OCI-LY7 (cell line): Measurements from ENCODE around the gene C1orf87. TPM values are rescaled to one million over a fixed set of nuclear protein-coding genes. Genes with fewer than 3 reads are reported as not detected.

Experiments used
- BruUV-seq: library from RNA; stranded (reverse); fragments of 400-500 nt; replicated peaks from 2 replicates; lab custom pipeline; 2021; lab: Mats Ljungman, UMichigan
- CTCF ChIA-PET: fragments of 300-600 bp; sonication (Branson Sonifier 250); formaldehyde crosslinking; loops from one replicate; lab custom pipeline; 2022; ENCODE audit warnings: antibody characterized with exemption; ENCODE audit not compliant: unreplicated experiment; lab: Charles Lee
- POLR2A ChIA-PET: fragments of 300-600 bp; sonication (Branson Sonifier 250); formaldehyde crosslinking; loops from one replicate; lab custom pipeline; 2022; ENCODE audit warnings: antibody characterized with exemption; lab: Charles Lee
- DNase-seq: peaks from one replicate; pipeline ENCODE4 v3.0.0-alpha.2; 2015; ENCODE audit warnings: low spot score
- H2AFZ ChIP-seq: fragments of 200-600 bp; sonication (generic), shearing (Covaris generic); 2 replicates; pipeline ENCODE4 v1.6.1; 2014; ENCODE audit warnings: mild to moderate bottlenecking, antibody characterized with exemption, low read length, moderate library complexity
- H3K27ac ChIP-seq: fragments of 200-600 bp; sonication (generic); 2 replicates; pipeline ENCODE4 v1.5.1; 2014; ENCODE audit warnings: mixed run types, low read depth, mild to moderate bottlenecking, moderate library complexity, low read length, inconsistent platforms; ENCODE audit not compliant: poor library complexity, severe bottlenecking
- H3K36me3 ChIP-seq: fragments of 200-600 bp; sonication (generic); 2 replicates; pipeline ENCODE4 v1.6.1; 2014; ENCODE audit warnings: mild to moderate bottlenecking, antibody characterized with exemption, low read length, moderate library complexity, mixed read lengths; ENCODE audit not compliant: insufficient read depth
- H3K4me1 ChIP-seq: fragments of 200-600 bp; sonication (generic); 2 replicates; pipeline ENCODE4 v1.5.1; 2014; ENCODE audit warnings: mild to moderate bottlenecking, low read length; ENCODE audit not compliant: insufficient read depth, poor library complexity, severe bottlenecking
- H3K4me2 ChIP-seq: fragments of 200-600 bp; sonication (generic); 2 replicates; pipeline ENCODE4 v1.6.1; 2014; ENCODE audit warnings: mild to moderate bottlenecking, low read length
- H3K4me3 ChIP-seq: fragments of 200-600 bp; sonication (generic); 2 replicates; pipeline ENCODE4 v1.5.1; 2014; ENCODE audit warnings: mild to moderate bottlenecking, low read depth, low read length; ENCODE audit not compliant: poor library complexity, severe bottlenecking
- H3K79me2 ChIP-seq: fragments of 200-600 bp; sonication (generic); 2 replicates; pipeline ENCODE4 v1.6.1; 2016; ENCODE audit warnings: low read depth, mild to moderate bottlenecking, low read length, moderate library complexity, mixed read lengths; ENCODE audit not compliant: insufficient read depth
- H3K9me2 ChIP-seq: fragments of 200-600 bp; sonication (generic); 2 replicates; pipeline ENCODE4 v1.6.1; 2016; ENCODE audit warnings: mild to moderate bottlenecking, low read length, mixed read lengths; ENCODE audit not compliant: insufficient read depth
- H3K9me3 ChIP-seq: fragments of 200-600 bp; sonication (generic); 2 replicates; pipeline ENCODE4 v1.6.1; 2014; ENCODE audit warnings: mild to moderate bottlenecking, mixed run types, low read length, mixed read lengths
- H4K20me1 ChIP-seq: fragments of 200-600 bp; sonication (generic); 2 replicates; pipeline ENCODE4 v1.6.1; 2014; ENCODE audit warnings: mild to moderate bottlenecking, antibody characterized with exemption, low read length, moderate library complexity, mixed read lengths; ENCODE audit not compliant: insufficient read depth
- EZH2phosphoT487 ChIP-seq: fragments of 200-600 bp; sonication (generic); IDR thresholded peaks from 2 replicates; pipeline ENCODE4 v1.6.1; 2018; ENCODE audit warnings: low read depth, borderline replicate concordance, mild to moderate bottlenecking, mixed run types, antibody characterized with exemption, low read length, moderate library complexity, mixed read lengths
- intact Hi-C: fragments of 100-400 bp; cut with micrococcal nuclease; formaldehyde crosslinking; loops from one replicate; pipeline ENCODE4 v1.10.0; 2022; ENCODE audit not compliant: unreplicated experiment
- total RNA-seq, 2 experiments: library from RNA; depleted of rRNA in 1 of 2; stranded (reverse); fragments of >200 nt in 1 of 2; shearing (Covaris generic) in 1 of 2; gene quantifications; 2 replicates each; pipeline ENCODE4 v1.2.3, GENCODE V29; 2014 to 2022
- TF ChIP-seq, protein P1 (sequence below): fragments of 200-600 bp; sonication (generic); conservative IDR thresholded peaks from 2 replicates; pipeline ENCODE4 v1.5.1; 2014; ENCODE audit warnings: mild to moderate bottlenecking, antibody characterized with exemption, low read length, moderate library complexity, mixed read lengths

The C1orf87 gene
- total RNA-seq, 2 experiments from 2014 or later = not detected

DNA sequence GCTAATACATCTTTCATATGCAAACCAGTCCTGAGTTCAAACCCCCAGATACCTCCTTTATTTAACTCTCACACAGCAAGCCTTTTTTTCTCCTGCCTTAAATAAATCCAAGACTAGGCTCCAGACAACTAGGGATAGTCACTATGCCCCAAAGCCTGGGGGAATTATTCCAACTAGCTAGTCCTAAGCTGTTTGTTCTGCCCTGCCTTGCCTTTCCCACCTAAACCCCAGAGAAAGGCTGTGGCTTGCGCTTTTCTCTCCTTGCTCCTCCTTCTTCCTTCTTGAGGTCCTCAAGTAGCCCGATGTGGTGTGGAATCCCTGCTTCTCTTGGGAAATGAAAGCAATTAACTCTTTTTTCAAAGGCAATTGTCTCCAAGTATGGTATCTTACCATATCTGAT is 31.8 kb downstream of the C1orf87 start:
- no peak overlapping the region for H3K4me3 ChIP-seq
- no peak for TF ChIP-seq EZH2phosphoT487
- TF ChIP-seq, protein P1, sequence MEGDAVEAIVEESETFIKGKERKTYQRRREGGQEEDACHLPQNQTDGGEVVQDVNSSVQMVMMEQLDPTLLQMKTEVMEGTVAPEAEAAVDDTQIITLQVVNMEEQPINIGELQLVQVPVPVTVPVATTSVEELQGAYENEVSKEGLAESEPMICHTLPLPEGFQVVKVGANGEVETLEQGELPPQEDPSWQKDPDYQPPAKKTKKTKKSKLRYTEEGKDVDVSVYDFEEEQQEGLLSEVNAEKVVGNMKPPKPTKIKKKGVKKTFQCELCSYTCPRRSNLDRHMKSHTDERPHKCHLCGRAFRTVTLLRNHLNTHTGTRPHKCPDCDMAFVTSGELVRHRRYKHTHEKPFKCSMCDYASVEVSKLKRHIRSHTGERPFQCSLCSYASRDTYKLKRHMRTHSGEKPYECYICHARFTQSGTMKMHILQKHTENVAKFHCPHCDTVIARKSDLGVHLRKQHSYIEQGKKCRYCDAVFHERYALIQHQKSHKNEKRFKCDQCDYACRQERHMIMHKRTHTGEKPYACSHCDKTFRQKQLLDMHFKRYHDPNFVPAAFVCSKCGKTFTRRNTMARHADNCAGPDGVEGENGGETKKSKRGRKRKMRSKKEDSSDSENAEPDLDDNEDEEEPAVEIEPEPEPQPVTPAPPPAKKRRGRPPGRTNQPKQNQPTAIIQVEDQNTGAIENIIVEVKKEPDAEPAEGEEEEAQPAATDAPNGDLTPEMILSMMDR = no peak
- H3K9me2 ChIP-seq = no peaks in the 10 kb centered on the region
- DNase-seq = no peak
- ChIA-PET CTCF (no interaction called here), POLR2A (no interaction called here)
- H3K4me2 ChIP-seq = no peak overlapping the region
- BruUV-seq = no TSS peak
- H3K4me1 ChIP-seq = no peaks in the 10 kb centered on the region
- no peaks in the 10 kb centered on the region for H4K20me1 ChIP-seq
- H3K36me3 ChIP-seq = no peaks in the 10 kb centered on the region
- intact Hi-C loops = no loop called here
- H3K27ac ChIP-seq = no peak overlapping the region
- no peak overlapping the region for H2AFZ ChIP-seq
- H3K79me2 ChIP-seq = no peaks in the 10 kb centered on the region
- no peaks in the 10 kb centered on the region for H3K9me3 ChIP-seq

DNA sequence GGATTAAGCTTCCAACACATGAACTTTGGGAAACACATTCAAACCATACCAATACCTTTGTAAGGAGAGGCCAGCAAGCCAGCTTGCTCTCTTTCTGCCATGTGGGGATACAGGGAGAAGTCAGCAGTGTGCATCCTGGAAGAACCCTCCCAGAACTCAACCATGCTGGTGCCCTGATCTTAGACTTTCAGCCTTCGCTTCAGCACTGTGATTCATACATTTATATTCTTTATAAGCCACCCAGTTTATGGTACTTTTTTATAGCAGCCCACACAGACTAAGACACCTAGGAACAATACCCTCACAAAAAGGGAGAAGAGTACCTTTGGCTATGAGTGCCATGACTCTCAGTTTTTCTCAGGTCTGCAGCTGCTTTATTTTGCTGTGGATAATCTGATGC is 35.9 kb downstream of the C1orf87 start:
- no peak overlapping the region for H3K4me3 ChIP-seq
- no peaks in the 10 kb centered on the region for H3K79me2 ChIP-seq
- H4K20me1 ChIP-seq = no peaks in the 10 kb centered on the region
- ChIA-PET CTCF (no interaction called here), POLR2A (no interaction called here)
- TF ChIP-seq, protein P1 = no peak
- no peak for TF ChIP-seq EZH2phosphoT487
- H3K9me2 ChIP-seq = no peaks in the 10 kb centered on the region
- no peak overlapping the region for H3K4me2 ChIP-seq
- no peaks in the 10 kb centered on the region for H3K9me3 ChIP-seq
- H3K4me1 ChIP-seq = no peaks in the 10 kb centered on the region
- H2AFZ ChIP-seq = peak overlapping the region; percentile 78
- no peaks in the 10 kb centered on the region for H3K36me3 ChIP-seq
- no peak overlapping the region for H3K27ac ChIP-seq
- intact Hi-C loops = no loop called here
- BruUV-seq = no TSS peak
- DNase-seq = no peak

DNA sequence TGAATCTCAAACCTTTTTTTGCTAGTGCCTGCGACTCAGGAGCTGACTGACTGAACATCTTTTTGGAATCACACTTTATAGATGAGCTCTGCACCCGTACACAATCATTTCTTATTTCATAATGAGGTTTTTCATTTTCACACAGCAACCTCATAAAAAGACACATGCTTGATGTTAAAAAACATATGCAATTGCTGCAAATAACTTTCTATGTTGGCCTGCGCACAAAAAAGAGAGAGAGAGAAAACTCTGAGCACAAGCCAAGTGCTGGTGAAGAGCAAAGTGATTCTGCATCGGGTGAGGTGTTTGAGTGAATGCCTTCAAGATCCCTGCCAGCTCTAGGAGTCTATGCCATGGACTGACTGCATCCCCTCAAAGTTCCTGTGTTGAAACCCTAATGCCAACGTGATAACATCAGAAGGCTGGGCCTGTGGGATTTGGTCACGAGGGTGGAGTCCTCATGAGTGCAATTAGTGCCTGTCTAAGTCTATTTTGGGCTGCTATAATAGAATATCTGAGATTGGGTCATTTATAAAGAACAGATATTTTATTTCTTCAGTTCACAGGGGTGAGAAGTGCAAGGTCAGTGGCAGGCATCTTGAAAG is 36.6 kb downstream of the C1orf87 start:
- Histone ChIP-seq H4K20me1 (no peaks in the 10 kb centered on the region), H3K79me2 (no peaks in the 10 kb centered on the region), H3K36me3 (no peaks in the 10 kb centered on the region), H3K27ac (no peak overlapping the region), H2AFZ (peak overlapping the region; percentile 78; the same call in 1 of the 2 replicates), H3K4me1 (no peaks in the 10 kb centered on the region), H3K9me2 (no peaks in the 10 kb centered on the region), H3K4me2 (no peak overlapping the region), H3K9me3 (no peaks in the 10 kb centered on the region), H3K4me3 (no peak overlapping the region)
- no peak for DNase-seq
- POLR2A ChIA-PET = no interaction called here
- CTCF ChIA-PET = no interaction called here
- intact Hi-C loops = no loop called here
- BruUV-seq = no TSS peak
- no peak for TF ChIP-seq EZH2phosphoT487
- TF ChIP-seq, protein P1 = no peak
